Neural cell (in vitro differentiated cells): Measurements from ENCODE around the gene INF2.
A peak's percentile ranks its signal among the peaks of the same experiment; 100 is the strongest.

Experiments used
- EP300 ChIP-seq: fragments of 450-650 bp; conservative IDR thresholded peaks from 2 replicates; pipeline ENCODE4 v1.6.1; 2014; ENCODE audit warnings: antibody characterized with exemption, mild to moderate bottlenecking, moderate library complexity; ENCODE audit not compliant: poor library complexity, severe bottlenecking
- POLR2AphosphoS5 ChIP-seq: IDR thresholded peaks from 2 replicates; pipeline ENCODE4 v1.6.1; 2012
- TF ChIP-seq, protein P1 (sequence below): fragments of 450-650 bp; IDR thresholded peaks from 2 replicates; pipeline ENCODE4 v1.5.1; 2014; ENCODE audit warnings: antibody characterized with exemption, mild to moderate bottlenecking, moderate library complexity; ENCODE audit not compliant: poor library complexity, severe bottlenecking
- TF ChIP-seq, protein P2 (sequence below): IDR thresholded peaks from 2 replicates; pipeline ENCODE4 v1.6.1; 2012; ENCODE audit warnings: borderline replicate concordance

DNA sequence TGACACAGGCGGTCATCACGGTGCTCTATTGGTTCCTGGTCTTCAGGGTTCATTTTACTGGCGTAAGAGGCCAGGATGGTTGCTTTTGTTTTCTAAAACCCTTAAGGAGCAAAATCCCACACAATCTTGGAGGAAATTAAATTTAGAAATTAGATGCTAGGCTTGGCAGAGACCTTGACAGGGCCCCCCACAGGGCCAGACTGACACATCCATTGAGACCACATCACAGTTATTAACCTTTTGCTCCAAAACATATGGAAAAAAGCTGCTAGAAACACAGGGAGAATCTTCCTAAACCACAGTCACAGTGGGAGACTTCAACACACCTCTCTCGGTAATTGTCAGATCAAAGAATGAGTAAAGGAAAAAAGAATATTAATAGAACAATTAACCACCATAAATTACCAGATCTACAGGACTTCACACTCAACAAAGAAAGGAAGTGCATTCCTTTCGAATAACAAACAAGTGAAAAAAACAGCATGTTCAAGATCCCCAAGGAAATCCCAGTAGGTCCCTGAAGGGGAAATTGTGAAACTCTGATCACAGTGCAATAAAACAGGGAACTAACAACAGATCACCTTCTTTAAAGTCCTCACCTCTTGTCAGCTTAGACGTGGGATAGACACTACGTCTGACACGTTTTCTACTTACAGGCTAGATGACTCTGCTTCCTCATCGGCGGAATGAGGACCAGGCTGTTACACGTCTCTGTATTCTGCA, 44.6 kb upstream of the INF2 start:
- TF ChIP-seq, protein P1, sequence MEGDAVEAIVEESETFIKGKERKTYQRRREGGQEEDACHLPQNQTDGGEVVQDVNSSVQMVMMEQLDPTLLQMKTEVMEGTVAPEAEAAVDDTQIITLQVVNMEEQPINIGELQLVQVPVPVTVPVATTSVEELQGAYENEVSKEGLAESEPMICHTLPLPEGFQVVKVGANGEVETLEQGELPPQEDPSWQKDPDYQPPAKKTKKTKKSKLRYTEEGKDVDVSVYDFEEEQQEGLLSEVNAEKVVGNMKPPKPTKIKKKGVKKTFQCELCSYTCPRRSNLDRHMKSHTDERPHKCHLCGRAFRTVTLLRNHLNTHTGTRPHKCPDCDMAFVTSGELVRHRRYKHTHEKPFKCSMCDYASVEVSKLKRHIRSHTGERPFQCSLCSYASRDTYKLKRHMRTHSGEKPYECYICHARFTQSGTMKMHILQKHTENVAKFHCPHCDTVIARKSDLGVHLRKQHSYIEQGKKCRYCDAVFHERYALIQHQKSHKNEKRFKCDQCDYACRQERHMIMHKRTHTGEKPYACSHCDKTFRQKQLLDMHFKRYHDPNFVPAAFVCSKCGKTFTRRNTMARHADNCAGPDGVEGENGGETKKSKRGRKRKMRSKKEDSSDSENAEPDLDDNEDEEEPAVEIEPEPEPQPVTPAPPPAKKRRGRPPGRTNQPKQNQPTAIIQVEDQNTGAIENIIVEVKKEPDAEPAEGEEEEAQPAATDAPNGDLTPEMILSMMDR, result no peak
- TF ChIP-seq EP300, result no peak
- TF ChIP-seq, protein P2, sequence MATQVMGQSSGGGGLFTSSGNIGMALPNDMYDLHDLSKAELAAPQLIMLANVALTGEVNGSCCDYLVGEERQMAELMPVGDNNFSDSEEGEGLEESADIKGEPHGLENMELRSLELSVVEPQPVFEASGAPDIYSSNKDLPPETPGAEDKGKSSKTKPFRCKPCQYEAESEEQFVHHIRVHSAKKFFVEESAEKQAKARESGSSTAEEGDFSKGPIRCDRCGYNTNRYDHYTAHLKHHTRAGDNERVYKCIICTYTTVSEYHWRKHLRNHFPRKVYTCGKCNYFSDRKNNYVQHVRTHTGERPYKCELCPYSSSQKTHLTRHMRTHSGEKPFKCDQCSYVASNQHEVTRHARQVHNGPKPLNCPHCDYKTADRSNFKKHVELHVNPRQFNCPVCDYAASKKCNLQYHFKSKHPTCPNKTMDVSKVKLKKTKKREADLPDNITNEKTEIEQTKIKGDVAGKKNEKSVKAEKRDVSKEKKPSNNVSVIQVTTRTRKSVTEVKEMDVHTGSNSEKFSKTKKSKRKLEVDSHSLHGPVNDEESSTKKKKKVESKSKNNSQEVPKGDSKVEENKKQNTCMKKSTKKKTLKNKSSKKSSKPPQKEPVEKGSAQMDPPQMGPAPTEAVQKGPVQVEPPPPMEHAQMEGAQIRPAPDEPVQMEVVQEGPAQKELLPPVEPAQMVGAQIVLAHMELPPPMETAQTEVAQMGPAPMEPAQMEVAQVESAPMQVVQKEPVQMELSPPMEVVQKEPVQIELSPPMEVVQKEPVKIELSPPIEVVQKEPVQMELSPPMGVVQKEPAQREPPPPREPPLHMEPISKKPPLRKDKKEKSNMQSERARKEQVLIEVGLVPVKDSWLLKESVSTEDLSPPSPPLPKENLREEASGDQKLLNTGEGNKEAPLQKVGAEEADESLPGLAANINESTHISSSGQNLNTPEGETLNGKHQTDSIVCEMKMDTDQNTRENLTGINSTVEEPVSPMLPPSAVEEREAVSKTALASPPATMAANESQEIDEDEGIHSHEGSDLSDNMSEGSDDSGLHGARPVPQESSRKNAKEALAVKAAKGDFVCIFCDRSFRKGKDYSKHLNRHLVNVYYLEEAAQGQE, result peak; percentile 22
- no peak for TF ChIP-seq POLR2AphosphoS5
